ENCODE data around the gene ATXN1.
A peak's percentile ranks its signal among the peaks of the same experiment; 100 is the strongest.

- peak in 1 of 3 experiments; percentile 37 for TF ChIP-seq CTCF (IDR thresholded peaks at IDR 0.05)
- no peak for TF ChIP-seq POLR2AphosphoS5 (IDR thresholded peaks at IDR 0.05)
- TF ChIP-seq EP300 (IDR thresholded peaks at IDR 0.05): no peak
- no peak for TF ChIP-seq POLR2A (IDR thresholded peaks at IDR 0.05; ENCODE audit: low read depth)
Observed at GRCh38 chr6:16514249-16514648, 247.0 kb downstream of the ATXN1 start.
